Measurements from ENCODE around the gene PRRC1.

Gene PRRC1

GRCh38 chr5:127583866-127584265, 66.4 kb downstream of the PRRC1 start:
- Histone ChIP-seq H3K27ac (no peak overlapping the region), H3K36me3 (no peaks in the 10 kb centered on the region), H3K9me3 (ENCODE audit: severe bottlenecking) (no peaks in the 10 kb centered on the region), H3K27me3 (ENCODE audit: insufficient read depth, low read depth, severe bottlenecking) (no peaks in the 10 kb centered on the region), H3K4me3 (ENCODE audit: low read depth, low read length) (no peak overlapping the region)
- no peak for TF ChIP-seq CTCF (IDR thresholded peaks at IDR 0.05; ENCODE audit: low read depth, low read length)
- DNase-seq = no peak

DNA sequence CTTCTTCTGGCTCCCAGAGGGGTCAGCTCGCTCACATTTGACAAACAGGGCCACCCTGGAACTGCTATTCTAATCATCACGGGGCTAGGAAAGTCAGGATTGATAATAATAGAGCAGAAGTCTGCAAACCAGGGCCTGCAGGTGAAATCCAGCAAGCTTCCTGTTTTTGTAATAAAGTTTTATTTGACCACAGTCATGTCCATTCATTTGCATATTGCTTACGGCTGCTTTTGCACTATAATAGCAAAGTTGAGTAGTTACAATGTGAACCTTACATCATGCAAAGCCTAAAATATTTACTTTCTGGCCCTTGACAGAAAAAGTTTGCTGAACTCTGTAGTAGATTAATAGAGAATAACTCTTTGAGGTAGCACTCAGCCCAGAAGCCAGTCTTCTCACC, 68.2 kb downstream of the PRRC1 start:
- no peak for DNase-seq

GRCh38 chr5:127586066-127586770, 68.8 kb downstream of the PRRC1 start:
- Histone ChIP-seq H3K27me3 (ENCODE audit: insufficient read depth, low read depth, severe bottlenecking) (no peaks in the 10 kb centered on the region), H3K9me3 (ENCODE audit: severe bottlenecking) (no peaks in the 10 kb centered on the region), H3K27ac (no peak overlapping the region), H3K4me3 (ENCODE audit: low read depth, low read length) (no peak overlapping the region), H3K36me3 (no peaks in the 10 kb centered on the region)
- TF ChIP-seq CTCF (IDR thresholded peaks at IDR 0.05; ENCODE audit: low read depth, low read length) = no peak
- no peak for DNase-seq

More for the DNA sequence above, 68.2 kb downstream of the PRRC1 start:
- Histone ChIP-seq H3K9me3 (ENCODE audit: severe bottlenecking) (no peaks in the 10 kb centered on the region), H3K27ac (no peak overlapping the region), H3K36me3 (no peaks in the 10 kb centered on the region), H3K4me3 (ENCODE audit: low read depth, low read length) (no peak overlapping the region), H3K27me3 (ENCODE audit: insufficient read depth, low read depth, severe bottlenecking) (no peaks in the 10 kb centered on the region)
- TF ChIP-seq CTCF (IDR thresholded peaks at IDR 0.05; ENCODE audit: low read depth, low read length) = no peak

DNA sequence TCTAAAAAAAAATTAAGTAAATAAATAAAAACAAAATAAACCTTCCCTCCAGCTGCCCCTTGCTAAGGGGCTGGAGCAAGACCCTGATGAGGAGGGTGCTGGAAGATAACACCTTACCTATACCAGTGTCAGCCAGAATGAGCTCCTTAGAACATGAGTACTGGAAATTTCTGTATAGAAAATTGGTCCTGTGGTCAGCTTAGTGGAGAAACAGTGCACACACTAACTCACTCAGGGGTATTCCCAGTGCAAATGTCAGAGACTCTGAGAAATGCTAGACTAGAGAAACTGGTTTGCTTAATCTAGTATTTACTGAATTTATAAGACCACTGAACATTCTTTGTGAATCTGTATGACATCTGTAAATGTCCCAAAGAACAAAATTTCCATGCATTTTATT, 69.4 kb downstream of the PRRC1 start:
- Histone ChIP-seq H3K4me3 (ENCODE audit: low read depth, low read length) (no peak overlapping the region), H3K36me3 (no peaks in the 10 kb centered on the region), H3K27ac (no peak overlapping the region), H3K27me3 (ENCODE audit: insufficient read depth, low read depth, severe bottlenecking) (no peaks in the 10 kb centered on the region), H3K9me3 (ENCODE audit: severe bottlenecking) (no peaks in the 10 kb centered on the region)
- no peak for DNase-seq
- TF ChIP-seq CTCF (IDR thresholded peaks at IDR 0.05; ENCODE audit: low read depth, low read length) = no peak

- Histone ChIP-seq H3K36me3 (no peaks in the 10 kb centered on the region), H3K27ac (no peak overlapping the region), H3K4me3 (ENCODE audit: low read depth, low read length) (no peak overlapping the region), H3K9me3 (ENCODE audit: severe bottlenecking) (no peaks in the 10 kb centered on the region), H3K27me3 (ENCODE audit: insufficient read depth, low read depth, severe bottlenecking) (no peaks in the 10 kb centered on the region)
- DNase-seq = no peak
- no peak for TF ChIP-seq CTCF (IDR thresholded peaks at IDR 0.05; ENCODE audit: low read depth, low read length)
Measured at GRCh38 chr5:127587246-127587917, 69.9 kb downstream of the PRRC1 start.

Data from WERI-Rb-1 (cell line).